Transverse colon (tissue), 3 donors: Measurements from ENCODE around the gene SPTBN1.

Experiments used
- POLR2A ChIP-seq: fragments of 450-650 bp; IDR thresholded peaks from one replicate; pipeline ENCODE4 v1.6.1; 2016; ENCODE audit warnings: antibody characterized with exemption, mild to moderate bottlenecking, moderate library complexity
- POLR2AphosphoS5 ChIP-seq, 3 donors: sonication (generic); formaldehyde crosslinking; IDR thresholded peaks; one replicate each; pipeline ENCODE4 v1.6.1; 2016; ENCODE audit warnings: antibody characterized with exemption in 3 of 3

DNA sequence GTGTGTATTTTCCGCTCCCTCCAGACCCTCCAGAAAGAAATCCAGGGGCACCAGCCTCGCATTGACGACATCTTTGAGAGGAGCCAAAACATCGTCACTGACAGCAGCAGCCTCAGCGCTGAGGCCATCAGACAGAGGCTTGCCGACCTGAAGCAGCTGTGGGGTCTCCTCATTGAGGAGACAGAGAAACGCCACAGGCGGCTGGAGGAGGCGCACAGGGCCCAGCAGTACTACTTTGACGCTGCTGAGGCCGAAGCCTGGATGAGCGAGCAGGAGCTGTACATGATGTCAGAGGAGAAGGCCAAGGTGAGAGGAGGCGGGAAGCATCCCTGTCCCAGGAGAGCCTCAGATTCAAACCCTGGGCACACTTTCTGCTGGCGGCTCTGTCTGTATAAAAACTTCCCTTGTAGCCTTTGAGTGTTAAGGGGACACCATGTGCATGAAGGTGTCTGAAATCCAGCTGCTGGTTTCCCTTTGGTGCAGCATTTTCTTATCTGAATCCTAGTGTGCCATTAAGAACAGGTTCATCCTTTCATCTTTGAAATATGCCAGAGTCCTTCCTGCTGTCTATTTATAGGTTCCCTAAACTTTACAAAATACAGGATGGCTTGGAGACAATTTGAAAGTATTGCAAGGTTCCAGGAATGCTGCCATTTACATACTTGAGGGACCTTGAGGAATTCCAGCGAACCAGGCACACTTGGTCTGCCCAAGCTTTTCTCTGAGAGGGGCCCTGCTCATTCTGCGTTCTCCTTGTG lies 190.2 kb downstream of the SPTBN1 start:
- TF ChIP-seq POLR2A (no peak), POLR2AphosphoS5 (IDR thresholded peaks at IDR 0.05) (no peak)
